NCI-H1436 (cell line): ENCODE measurements around the gene CASTOR2.
"Not testable (repeated sequence)": the region's sequence is repeated elsewhere in the genome, so short reads cannot be mapped to it uniquely, and the experiment has no call there.

Source experiments
- DNase-seq: peaks from one replicate; lab custom pipeline; 2025; lab: John Stamatoyannopoulos, UW

Gene CASTOR2

GRCh38 chr7:74964511-74965119 is at the start of gene CASTOR2:
TSS of gene CASTOR2 (plus strand) at chr7:74964705. CDS start at chr7:74964986, 281 bp downstream.
- peak; percentile 25 for DNase-seq

GRCh38 chr7:74922321-74922890 is 42.1 kb upstream of the CASTOR2 start:
- not testable (repeated sequence) for DNase-seq

GRCh38 chr7:74923644-74924043 is 40.9 kb upstream of the CASTOR2 start:
- not testable (repeated sequence) for DNase-seq

- not testable (repeated sequence) for DNase-seq
Measured at GRCh38 chr7:74926968-74927367, 37.5 kb upstream of the CASTOR2 start.

GRCh38 chr7:74931563-74932328 is 32.8 kb upstream of the CASTOR2 start:
- not testable (repeated sequence) for DNase-seq

GRCh38 chr7:74939429-74939828 is 25.1 kb upstream of the CASTOR2 start:
- not testable (repeated sequence) for DNase-seq

GRCh38 chr7:74941302-74942069 is 23.0 kb upstream of the CASTOR2 start:
- DNase-seq: not testable (repeated sequence)

- not testable (repeated sequence) for DNase-seq
Measured at GRCh38 chr7:74943923-74944322, 20.6 kb upstream of the CASTOR2 start.

GRCh38 chr7:74947741-74948140 is 16.8 kb upstream of the CASTOR2 start:
- DNase-seq: not testable (repeated sequence)

- not testable (repeated sequence) for DNase-seq
Measured at GRCh38 chr7:74953774-74954173, 10.7 kb upstream of the CASTOR2 start.

- DNase-seq: not testable (repeated sequence)
Measured at GRCh38 chr7:74958328-74958727, 6.2 kb upstream of the CASTOR2 start.

GRCh38 chr7:74963704-74964510 is 598 bp upstream of the CASTOR2 start:
- DNase-seq: not testable (repeated sequence)

GRCh38 chr7:74966208-74966854 is 1.8 kb downstream of the CASTOR2 start:
- not testable (repeated sequence) for DNase-seq

GRCh38 chr7:74966909-74967308 is 2.4 kb downstream of the CASTOR2 start:
- DNase-seq: not testable (repeated sequence)

GRCh38 chr7:74971431-74971830 is 6.9 kb downstream of the CASTOR2 start:
- DNase-seq: not testable (repeated sequence)

GRCh38 chr7:74972377-74972776 is 7.9 kb downstream of the CASTOR2 start:
- DNase-seq: not testable (repeated sequence)

GRCh38 chr7:74975959-74976358 is 11.5 kb downstream of the CASTOR2 start:
- DNase-seq: not testable (repeated sequence)

GRCh38 chr7:74977523-74977922 is 13.0 kb downstream of the CASTOR2 start:
- DNase-seq: not testable (repeated sequence)

GRCh38 chr7:74988436-74988835 is 23.9 kb downstream of the CASTOR2 start:
- not testable (repeated sequence) for DNase-seq

- no peak for DNase-seq
Measured at GRCh38 chr7:74993121-74993520, 28.6 kb downstream of the CASTOR2 start.
